Measurements from ENCODE around the gene ASAP3.

The ASAP3 gene

GRCh38 chr1:23425193-23425494, 58.8 kb downstream of the ASAP3 start:
- in situ Hi-C loops (cut with MboI; ENCODE audit: low sequenced_read_pairs) = no loop called here

DNA sequence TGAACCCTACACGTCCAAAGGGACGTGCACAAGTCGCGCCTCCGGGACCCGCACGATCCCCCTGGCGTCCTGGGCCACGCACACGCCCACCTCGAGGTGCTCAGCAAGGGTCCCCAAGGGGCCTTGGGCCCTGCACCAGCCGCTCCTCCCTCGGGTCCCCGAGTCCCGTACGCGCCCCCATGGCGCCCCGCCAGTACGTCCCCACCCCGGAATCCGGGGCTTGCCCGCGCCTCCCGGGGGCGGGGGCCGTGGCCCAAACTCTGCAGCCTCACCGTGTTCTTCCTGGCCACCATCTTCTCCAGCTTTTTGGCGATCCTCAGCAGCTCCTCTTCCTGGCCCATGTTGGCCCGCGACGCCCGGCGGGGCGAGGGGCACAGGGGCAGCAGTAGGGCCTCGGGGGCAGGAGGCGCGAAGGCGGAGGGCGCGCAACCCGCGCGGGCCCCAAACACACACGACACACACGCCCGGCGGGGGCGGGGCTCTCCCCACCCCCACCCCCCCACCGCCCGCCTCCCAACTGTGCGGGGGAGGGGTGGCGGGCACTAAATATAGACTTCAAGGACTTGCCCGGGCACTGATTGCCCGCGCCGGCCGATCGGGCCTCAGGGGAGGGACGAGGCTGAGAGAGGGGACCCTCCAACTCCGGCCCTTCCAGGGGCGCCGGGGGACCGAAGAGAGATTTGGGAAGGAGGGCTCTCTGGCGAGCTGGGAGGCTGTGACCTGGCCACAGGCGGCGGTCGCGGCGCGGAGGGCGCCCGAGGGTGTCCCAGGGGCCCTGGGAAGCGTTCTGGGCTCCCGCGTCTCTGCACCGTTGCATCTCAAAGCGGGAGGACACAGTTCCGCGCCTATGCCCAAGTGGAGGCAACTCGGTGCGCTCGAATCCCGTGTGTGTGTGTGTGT, 59.4 kb downstream of the ASAP3 start, which contains the start of gene TCEA3:
Gene TCEA3, minus strand, starts transcription at position 456 of the 900 bp plus-strand sequence. Its CDS starts 115 bp downstream, at position 341.
- in situ Hi-C loops (cut with MboI; ENCODE audit: low sequenced_read_pairs) = no loop called here

DNA sequence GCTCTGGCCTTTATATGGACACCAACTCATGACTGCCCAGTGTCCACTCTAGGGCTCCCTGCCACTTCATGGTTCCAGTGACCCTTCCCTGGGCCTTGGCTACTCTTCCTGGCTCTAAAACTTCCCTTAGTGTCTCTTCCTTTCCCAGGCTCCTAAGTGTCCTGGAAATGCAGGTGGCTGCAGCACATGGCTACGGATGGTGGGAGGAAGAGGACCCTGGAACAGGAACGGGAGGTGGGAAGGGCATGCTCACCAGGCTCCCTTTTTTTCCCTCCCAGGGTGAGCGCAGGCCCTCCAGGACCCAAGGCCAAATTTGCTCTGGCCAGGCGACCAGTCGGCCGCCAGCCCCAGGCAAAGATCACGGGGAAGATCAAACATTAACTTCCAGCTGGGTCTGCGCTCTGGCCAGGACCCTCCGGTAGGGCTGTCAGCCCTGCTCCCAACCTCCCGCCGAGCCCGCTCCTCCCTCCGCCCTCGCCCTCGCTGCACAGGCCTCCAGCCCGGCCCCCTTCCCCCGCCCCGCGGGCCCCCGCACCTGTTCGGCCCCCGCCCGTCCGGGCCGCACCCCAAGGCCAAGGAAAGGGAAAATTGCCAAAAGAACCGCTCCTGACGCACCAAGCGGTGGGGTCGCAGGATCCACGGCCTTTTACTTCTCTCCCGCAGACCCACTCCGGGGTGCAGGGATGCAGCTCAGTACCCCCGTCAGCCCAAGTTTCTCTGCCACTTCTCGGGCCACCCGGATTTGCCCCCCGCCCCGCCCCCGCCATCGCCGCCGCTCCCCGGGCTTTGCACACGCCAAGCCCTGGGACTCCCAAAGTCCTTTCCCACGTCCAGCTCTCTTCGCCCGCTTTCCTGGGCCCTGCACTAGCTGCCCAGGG, 60.3 kb downstream of the ASAP3 start:
- in situ Hi-C loops (cut with MboI; ENCODE audit: low sequenced_read_pairs) = no loop called here

DNA sequence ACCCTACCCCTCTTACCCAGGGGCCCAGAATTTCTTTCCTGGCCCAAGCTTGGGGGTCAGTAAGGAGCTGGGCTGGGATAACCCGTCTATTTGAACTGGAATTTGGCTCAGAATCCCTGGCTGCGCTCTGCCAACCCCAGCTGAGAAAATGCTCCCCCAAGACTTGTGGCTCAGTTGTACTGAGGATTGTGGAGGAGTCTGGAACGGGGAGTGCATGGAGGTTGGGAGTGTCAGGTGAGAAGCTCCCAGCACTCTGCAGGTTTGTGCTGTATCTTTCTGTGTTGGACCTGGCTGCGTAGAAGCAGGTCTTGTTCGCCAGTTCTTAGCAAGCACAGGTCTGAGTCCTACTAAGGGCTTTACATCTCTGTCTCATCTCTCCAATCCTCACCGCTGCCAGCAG, 61.0 kb downstream of the ASAP3 start:
- in situ Hi-C loops (cut with MboI; ENCODE audit: low sequenced_read_pairs) = no loop called here

DNA sequence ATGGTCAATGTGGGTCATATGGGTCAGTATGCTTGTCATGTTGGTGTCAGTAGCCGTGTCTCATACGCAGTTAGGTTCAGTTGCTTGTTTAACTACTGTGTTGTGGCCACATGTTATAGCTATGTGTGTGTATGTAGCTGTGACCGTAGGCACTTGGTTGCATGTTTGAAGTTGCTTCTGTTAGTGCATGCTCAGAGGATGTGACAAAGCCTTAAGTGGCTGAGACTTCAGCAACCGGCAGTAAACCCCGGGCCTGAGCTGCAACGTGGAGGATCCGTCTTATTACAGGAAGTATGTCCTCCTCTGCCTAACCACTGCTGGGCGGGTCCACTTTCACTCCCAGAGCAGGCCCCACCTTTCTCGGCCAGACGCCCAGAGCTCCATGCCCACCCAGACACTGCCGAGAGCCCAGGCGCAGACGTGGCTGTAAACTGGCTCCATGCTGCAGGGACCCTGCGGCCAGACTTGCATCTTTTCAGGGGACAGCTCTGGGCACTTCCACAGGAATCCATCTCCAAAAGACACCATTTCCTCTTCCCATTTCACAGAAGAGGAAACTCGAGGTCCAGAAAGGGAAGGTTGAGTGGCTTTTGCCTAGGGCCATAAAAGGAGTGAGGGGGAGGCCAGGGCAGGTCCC, 61.6 kb downstream of the ASAP3 start:
- in situ Hi-C loops (cut with MboI; ENCODE audit: low sequenced_read_pairs) = no loop called here

- in situ Hi-C loops (cut with MboI; ENCODE audit: low sequenced_read_pairs) = no loop called here
Observed at GRCh38 chr1:23421753-23422240, 62.2 kb downstream of the ASAP3 start.

GRCh38 chr1:23421343-23421742, 62.6 kb downstream of the ASAP3 start:
- in situ Hi-C loops (cut with MboI; ENCODE audit: low sequenced_read_pairs) = no loop called here

GRCh38 chr1:23420778-23421177, 63.2 kb downstream of the ASAP3 start:
- in situ Hi-C loops (cut with MboI; ENCODE audit: low sequenced_read_pairs) = no loop called here

- in situ Hi-C loops (cut with MboI; ENCODE audit: low sequenced_read_pairs) = no loop called here
Observed at GRCh38 chr1:23419180-23419579, 64.8 kb downstream of the ASAP3 start.

- in situ Hi-C loops (cut with MboI; ENCODE audit: low sequenced_read_pairs) = no loop called here
Observed at GRCh38 chr1:23417570-23417969, 66.4 kb downstream of the ASAP3 start.

DNA sequence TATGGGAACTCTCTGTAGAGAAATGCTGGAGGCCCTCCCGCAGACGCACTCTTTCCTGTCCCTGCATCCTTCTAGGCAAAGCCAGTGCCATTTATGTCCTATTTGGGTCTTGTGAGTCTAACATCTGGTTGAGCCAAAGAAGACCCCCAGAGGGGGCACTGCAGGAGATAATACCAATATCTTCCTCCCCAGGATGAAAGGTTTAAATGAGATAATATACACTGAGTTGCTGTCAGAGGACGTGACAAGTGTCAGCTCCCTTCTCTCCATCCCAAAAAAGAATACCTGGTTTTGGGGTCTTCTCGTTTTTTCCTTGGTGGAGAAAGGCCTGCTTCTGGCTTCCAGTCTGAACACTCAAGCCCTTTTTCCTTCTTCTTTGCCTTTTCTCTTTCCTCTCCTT, 67.0 kb downstream of the ASAP3 start:
- in situ Hi-C loops (cut with MboI; ENCODE audit: low sequenced_read_pairs) = no loop called here

DNA sequence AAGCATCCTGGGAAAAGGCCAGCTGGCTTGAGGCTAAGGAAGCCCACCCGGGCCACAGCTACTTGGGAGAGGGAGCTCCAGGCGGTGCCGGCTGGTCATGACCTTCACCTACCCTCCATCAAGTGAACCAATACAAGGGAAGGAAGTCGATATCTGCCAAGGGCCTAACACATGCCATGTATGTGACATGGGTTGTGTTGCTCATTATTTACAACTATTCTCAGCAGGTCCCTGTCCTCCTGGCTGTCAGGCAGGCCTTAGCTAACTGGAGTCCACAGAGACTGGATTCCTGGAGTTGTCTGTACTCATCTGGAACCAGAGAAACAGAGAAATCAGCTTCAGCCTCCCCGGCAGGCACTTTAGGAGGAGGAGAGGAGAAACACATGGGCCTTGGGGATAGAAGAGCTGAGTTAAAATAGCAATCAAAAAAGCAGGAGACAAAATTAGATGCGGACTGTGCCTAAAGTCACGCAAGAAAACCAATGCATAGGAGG, 75.1 kb downstream of the ASAP3 start:
- in situ Hi-C loops (cut with MboI; ENCODE audit: low sequenced_read_pairs) = no loop called here

DNA sequence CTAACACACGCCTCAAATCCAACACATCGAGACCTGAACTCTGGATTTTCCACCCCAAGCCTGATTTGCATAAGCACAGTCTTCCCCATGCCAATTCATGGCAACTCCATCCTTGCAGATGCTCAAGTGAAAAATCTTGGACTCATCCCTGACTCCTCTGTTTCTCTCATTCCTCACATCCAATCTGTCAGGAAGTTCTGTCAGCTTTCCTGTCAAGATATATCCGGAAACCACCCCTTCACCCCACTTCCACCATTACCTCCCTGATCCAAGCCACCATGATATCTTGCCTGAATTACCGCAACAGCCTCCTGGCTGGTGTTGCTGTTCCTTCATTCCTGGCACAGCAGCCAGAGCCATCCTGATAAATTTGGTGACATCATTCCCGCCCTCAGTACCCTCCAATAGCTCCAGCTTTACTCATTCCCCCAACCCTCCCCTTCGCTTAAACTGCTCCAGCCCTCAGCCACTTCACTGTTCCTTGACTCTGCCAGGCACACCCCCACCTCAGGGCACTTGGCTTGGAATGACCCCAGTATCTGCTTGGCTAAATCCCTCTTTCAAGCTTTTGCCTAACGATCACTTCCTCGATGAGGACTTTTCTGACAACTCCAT, 76.9 kb downstream of the ASAP3 start:
- in situ Hi-C loops (cut with MboI; ENCODE audit: low sequenced_read_pairs) = no loop called here

DNA sequence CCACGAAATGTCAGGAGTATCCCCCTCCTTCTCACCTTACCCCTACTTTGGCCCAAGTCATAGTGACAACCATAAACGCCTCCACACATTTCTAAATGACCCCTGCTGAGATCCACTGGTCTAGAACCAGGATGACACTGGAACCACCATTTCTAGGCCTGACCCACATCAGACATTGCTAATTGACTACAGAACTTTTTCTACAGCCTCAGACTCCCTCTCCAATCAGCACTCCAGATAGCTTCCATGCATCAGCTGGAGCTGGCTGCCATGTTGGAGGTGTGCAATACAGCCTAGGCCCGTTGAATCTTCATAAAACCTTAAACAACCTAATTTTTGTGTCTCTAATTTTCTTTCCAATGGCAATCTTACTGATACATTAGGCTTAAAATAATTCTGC, 78.0 kb downstream of the ASAP3 start:
- in situ Hi-C loops (cut with MboI; ENCODE audit: low sequenced_read_pairs) = no loop called here

DNA sequence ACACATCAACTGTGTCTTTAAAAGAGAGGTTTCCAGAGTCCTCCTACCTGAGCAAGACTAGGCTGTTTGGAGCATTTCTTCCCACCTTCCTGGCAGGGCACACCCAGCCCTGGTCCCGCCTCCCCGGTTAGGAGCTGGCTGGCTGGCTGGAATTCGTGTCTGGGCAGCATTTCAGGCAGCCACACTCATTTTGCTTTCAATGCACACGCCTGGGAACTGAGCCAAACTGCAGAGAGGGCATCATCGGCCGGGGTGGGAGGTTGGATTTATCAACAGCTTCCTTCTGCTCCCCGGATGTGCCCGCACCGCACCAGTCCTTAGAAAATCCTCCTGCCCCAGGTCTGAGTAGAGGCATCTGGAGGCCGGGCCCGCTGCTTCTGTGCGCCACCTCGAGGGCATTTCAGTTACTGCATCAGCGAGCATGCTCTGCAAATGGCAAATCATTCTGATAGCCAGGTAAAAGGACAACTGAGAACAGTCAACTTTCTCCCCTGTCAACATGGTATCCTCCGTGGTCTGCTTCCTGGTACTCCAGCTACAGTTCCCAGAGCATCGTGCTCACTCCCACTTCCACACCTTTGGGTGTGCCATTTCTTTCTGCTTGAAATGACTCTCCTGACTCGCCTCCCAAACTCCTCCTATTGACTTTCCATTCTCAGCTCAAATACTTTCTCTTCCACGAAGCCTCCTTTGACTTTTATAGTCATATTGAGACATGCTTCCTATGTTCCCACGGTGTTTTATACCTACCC, 80.1 kb downstream of the ASAP3 start:
- in situ Hi-C loops (cut with MboI; ENCODE audit: low sequenced_read_pairs) = no loop called here

DNA sequence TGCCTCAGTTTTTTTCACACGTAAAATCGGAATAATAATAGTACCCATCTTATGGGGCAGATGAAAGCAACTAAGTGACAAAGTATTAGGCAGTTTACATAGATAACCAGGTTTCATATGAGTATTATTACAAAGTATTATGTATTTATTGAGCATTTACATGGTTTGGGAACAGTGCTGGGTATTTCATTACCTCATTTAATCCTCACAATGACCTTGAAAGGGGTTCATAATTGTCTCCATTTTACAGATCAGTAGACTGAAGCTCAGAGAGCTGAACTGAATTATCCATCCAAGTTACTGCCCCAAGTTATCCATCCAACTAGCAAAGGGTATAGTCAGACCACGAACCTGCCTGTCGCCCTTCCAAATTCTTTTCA, 80.6 kb downstream of the ASAP3 start:
- in situ Hi-C loops (cut with MboI; ENCODE audit: low sequenced_read_pairs) = no loop called here

DNA sequence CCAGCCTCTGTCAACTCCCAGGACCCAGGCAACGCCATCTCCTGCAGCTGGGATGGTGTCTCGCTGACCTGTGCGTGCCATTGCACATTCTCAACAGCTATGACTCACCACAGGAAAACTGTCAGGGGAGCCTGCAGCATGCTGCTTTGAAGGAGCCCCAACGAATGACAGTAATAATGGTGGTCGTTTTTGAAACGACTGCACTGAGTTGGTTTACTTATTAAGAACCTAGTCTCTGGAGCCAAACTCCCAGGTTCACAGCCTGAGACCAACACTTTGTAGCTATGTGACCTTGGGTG, 81.0 kb downstream of the ASAP3 start:
- in situ Hi-C loops (cut with MboI; ENCODE audit: low sequenced_read_pairs) = no loop called here

DNA sequence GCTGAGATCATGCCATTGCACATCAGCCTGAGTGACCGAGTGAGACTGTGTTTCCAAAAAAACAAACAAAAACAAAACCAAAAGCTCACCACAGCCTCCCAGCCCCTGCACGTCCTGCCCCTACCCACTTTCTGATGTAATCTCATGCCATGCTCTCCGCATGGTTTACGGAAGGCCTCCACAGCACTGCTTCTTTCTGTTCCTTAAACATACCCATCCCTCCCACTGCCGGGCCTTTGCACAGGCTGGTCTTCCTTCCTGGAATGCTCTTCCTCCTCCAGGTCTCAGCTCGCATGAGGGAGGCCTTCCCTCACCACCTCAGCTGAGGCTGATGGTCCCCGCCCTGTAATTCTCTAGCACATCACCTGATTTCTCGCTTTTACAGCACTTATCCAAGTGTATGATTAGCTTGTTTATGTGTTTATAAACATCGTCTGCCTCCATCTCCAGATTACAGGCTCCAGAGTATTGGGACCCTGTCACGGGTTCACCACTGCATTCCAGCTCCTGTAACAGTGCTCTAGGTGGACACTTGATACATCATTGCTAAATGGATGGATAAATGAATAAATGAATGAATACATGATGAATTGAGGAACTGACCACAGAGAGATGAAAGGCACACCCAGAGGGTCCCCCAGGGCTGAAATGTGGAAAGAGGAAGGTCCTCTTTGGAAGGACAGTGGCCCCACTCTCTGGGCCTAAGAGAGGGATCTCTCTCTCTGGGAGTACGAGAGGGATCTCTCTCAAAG, 81.5 kb downstream of the ASAP3 start:
- in situ Hi-C loops (cut with MboI; ENCODE audit: low sequenced_read_pairs) = no loop called here

DNA sequence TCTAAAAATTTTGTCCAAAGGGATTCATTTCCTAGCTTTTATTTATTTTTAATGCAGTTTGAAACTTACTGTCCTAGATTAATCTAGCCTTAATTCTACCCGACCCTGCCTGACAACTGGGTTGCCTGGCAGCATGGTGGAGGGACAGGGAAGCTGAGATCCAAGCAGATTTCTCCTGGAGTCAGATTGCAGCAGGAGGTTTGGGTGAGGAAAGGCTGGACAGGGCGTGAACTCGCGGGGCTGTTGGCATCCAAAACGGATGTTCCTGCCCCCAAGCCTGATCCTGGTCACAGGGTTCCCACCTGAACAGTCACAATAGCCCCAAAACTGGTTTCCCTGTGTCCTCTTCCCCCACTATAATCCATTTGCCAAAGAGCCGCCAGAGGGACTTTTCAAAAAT, 82.7 kb downstream of the ASAP3 start:
- in situ Hi-C loops (cut with MboI; ENCODE audit: low sequenced_read_pairs) = no loop called here

Data from HL-60/S4 (cell line).